Measurements from ENCODE around the gene RTL5. TPM values are rescaled to one million over a fixed set of nuclear protein-coding genes. Genes with fewer than 3 reads are reported as not detected.

The RTL5 gene
- total and polyA plus RNA-seq, 10 of the 15 experiments (the other 5 are each of a cell fraction or from before 2014, with no cell fraction given): under 0.01 to 0.10 (median 0.03) TPM; not detected in 5

- intact Hi-C loops (cut with micrococcal nuclease; ENCODE audit: unreplicated experiment): no loop called here
- Histone ChIP-seq H3K4me3 (no peak overlapping the region), H4K20me1 (ENCODE audit: control insufficient read depth, insufficient read depth) (no peaks in the 10 kb centered on the region), H3K79me2 (ENCODE audit: control insufficient read depth, insufficient read depth, low read length) (no peaks in the 10 kb centered on the region), H3K9ac (ENCODE audit: control insufficient read depth, insufficient read depth, low read length) (no peak overlapping the region), H3K9me3 (replicated peaks; ENCODE audit: control insufficient read depth, insufficient read depth, low read length) (no peaks in the 10 kb centered on the region), H3K4me2 (ENCODE audit: control insufficient read depth, insufficient read depth) (no peak overlapping the region), H3K27me3 (replicated peaks in 1 of 2; ENCODE audit: control insufficient read depth in 2 of 2, insufficient read depth in 2 of 2, low read length in 1 of 2) (peaks cover 0 to 3% of the 10 kb centered on the region in 2 experiments; a peak in 2 of 4 replicates), H3K27ac (ENCODE audit: control insufficient read depth, insufficient read depth) (no peak overlapping the region), H2AFZ (ENCODE audit: control insufficient read depth, low read depth, low read length) (no peak overlapping the region), H3K36me3 (ENCODE audit: control insufficient read depth in 2 of 2, insufficient read depth in 2 of 2, low read length in 1 of 2) (no peaks in the 10 kb centered on the region), H3K4me1 (ENCODE audit: control insufficient read depth, insufficient read depth, low read length) (no peaks in the 10 kb centered on the region)
- WGBS (ENCODE audit: insufficient coverage, insufficient replicate concordance, low lambda C conversion rate, missing lambda C conversion rate): 33% methylated on average over 4 of the region's 4 CpGs
- in situ Hi-C loops (cut with MboI): no loop called here
- ATAC-seq (no peak), FAIRE-seq (no peak), DNase-seq (ENCODE audit: low read depth, low spot score) (no peak)
- RAD21 ChIA-PET (ENCODE audit: unreplicated experiment): no interaction called here
- no TSS peak for BruUV-seq (replicated peaks)
- CTCF ChIA-PET: interaction anchor here (1.2 kb wide), 1 partner anchor 13 kb away, joined by 3 read pairs; no protein-coding TSS in a partner anchor
- POLR2A ChIA-PET: no interaction called here
- SMC1A ChIA-PET (ENCODE audit: uncharacterized antibody, unreplicated experiment): interaction anchor here (1.1 kb wide), 1 partner anchor 11 kb away, joined by 3 read pairs; no protein-coding TSS in a partner anchor
- no peak for TF ChIP-seq YBX1 (IDR thresholded peaks at IDR 0.05)
- TF ChIP-seq ELK1 (IDR thresholded peaks at IDR 0.05; ENCODE audit: low read depth, low read length): no peak
- TF ChIP-seq PAX8 (IDR thresholded peaks at IDR 0.05): no peak
- TF ChIP-seq ZNF217 (IDR thresholded peaks at IDR 0.05): no peak
- TF ChIP-seq SMC3 (IDR thresholded peaks at IDR 0.05; ENCODE audit: borderline replicate concordance, low read length): no peak
- TF ChIP-seq IRF3 (IDR thresholded peaks at IDR 0.05): no peak
- no peak for TF ChIP-seq MAX (IDR thresholded peaks at IDR 0.05; ENCODE audit: low read depth, low read length)
- TF ChIP-seq ZNF384 (IDR thresholded peaks at IDR 0.05; ENCODE audit: borderline replicate concordance, low read depth, low read length): no peak
- TF ChIP-seq ZBTB11 (CRISPR knock-in tag; IDR thresholded peaks at IDR 0.05): no peak
- TF ChIP-seq STAT3 (IDR thresholded peaks at IDR 0.05; ENCODE audit: low read depth, low read length): no peak
- no peak for TF ChIP-seq LARP7 (IDR thresholded peaks at IDR 0.05)
- no peak for TF ChIP-seq RB1 (IDR thresholded peaks at IDR 0.05; ENCODE audit: borderline replicate concordance)
- TF ChIP-seq BCLAF1 (IDR thresholded peaks at IDR 0.05): no peak
- no peak for TF ChIP-seq CBFB (IDR thresholded peaks at IDR 0.05; ENCODE audit: low read depth)
- no peak for TF ChIP-seq ESRRA (IDR thresholded peaks at IDR 0.05; ENCODE audit: low read length)
Observed at GRCh38 chrX:72114807-72115206, 16.9 kb downstream of the RTL5 start.

Data from GM12878 (cell line).